Subcutaneous abdominal adipose tissue (tissue), 5 donors: ENCODE data around the gene CADPS.

Experiments used
- H3K27ac ChIP-seq: one replicate; pipeline ENCODE4 v1.7.0; 2013; ENCODE audit warnings: low read depth, mild to moderate bottlenecking, inconsistent platforms, low read length, moderate library complexity
- H3K27me3 ChIP-seq, 5 donors: one replicate each; pipeline ENCODE4 v1.7.0; 2013; ENCODE audit warnings: low read length in 5 of 5, inconsistent platforms in 1 of 5; ENCODE audit not compliant: control insufficient read depth in 5 of 5, insufficient read depth in 4 of 5
- H3K36me3 ChIP-seq, 5 donors: one replicate each; pipeline ENCODE4 v1.7.0; 2013; ENCODE audit warnings: low read length in 5 of 5; ENCODE audit not compliant: control insufficient read depth in 5 of 5, insufficient read depth in 5 of 5
- H3K4me1 ChIP-seq, 5 donors: one replicate each; pipeline ENCODE4 v1.7.0; 2013; ENCODE audit warnings: low read length in 5 of 5, mild to moderate bottlenecking in 3 of 5, moderate library complexity in 1 of 5; ENCODE audit not compliant: control insufficient read depth in 5 of 5, insufficient read depth in 5 of 5
- H3K4me3 ChIP-seq, 5 donors: one replicate each; pipeline ENCODE4 v1.7.0; 2013; ENCODE audit warnings: low read length in 5 of 5, low read depth in 1 of 5
- H3K9ac ChIP-seq, 5 donors: one replicate each; pipeline ENCODE4 v1.7.0; 2013; ENCODE audit warnings: low read length in 5 of 5, mild to moderate bottlenecking in 4 of 5, moderate library complexity in 3 of 5
- H3K9me3 ChIP-seq, 5 donors: one replicate each; pipeline ENCODE4 v1.7.0; 2013; ENCODE audit warnings: low read length in 5 of 5; ENCODE audit not compliant: control insufficient read depth in 5 of 5
- donor health status: healthy.
- donor health status: healthy.
- donor health status: healthy.
- donor health status: healthy.
- donor health status: healthy.

CADPS gene

GRCh38 chr3:62708638-62709373 lies 166.4 kb downstream of the CADPS start:
- no peak overlapping the region for H3K4me3 ChIP-seq
- H3K9ac ChIP-seq = no peak overlapping the region
- no peaks in the 10 kb centered on the region for H3K4me1 ChIP-seq
- no peaks in the 10 kb centered on the region for H3K9me3 ChIP-seq
- no peaks in the 10 kb centered on the region for H3K36me3 ChIP-seq
- no peaks in the 10 kb centered on the region for H3K27me3 ChIP-seq
- H3K27ac ChIP-seq = no peak overlapping the region

GRCh38 chr3:62705721-62706120 lies 169.5 kb downstream of the CADPS start:
- no peak overlapping the region for H3K9ac ChIP-seq
- H3K4me1 ChIP-seq = no peaks in the 10 kb centered on the region
- H3K36me3 ChIP-seq = no peaks in the 10 kb centered on the region
- H3K4me3 ChIP-seq = no peak overlapping the region
- H3K9me3 ChIP-seq = no peaks in the 10 kb centered on the region
- no peaks in the 10 kb centered on the region for H3K27me3 ChIP-seq
- H3K27ac ChIP-seq = no peak overlapping the region

GRCh38 chr3:62703451-62704167 lies 171.6 kb downstream of the CADPS start:
- Histone ChIP-seq H3K4me1 (no peaks in the 10 kb centered on the region), H3K4me3 (no peak overlapping the region), H3K36me3 (no peaks in the 10 kb centered on the region), H3K9me3 (no peaks in the 10 kb centered on the region), H3K27me3 (no peaks in the 10 kb centered on the region), H3K9ac (no peak overlapping the region), H3K27ac (no peak overlapping the region)

GRCh38 chr3:62700357-62700756 lies 174.9 kb downstream of the CADPS start:
- H3K4me1 ChIP-seq = no peaks in the 10 kb centered on the region
- no peak overlapping the region for H3K27ac ChIP-seq
- H3K4me3 ChIP-seq = no peak overlapping the region
- no peaks in the 10 kb centered on the region for H3K9me3 ChIP-seq
- no peaks in the 10 kb centered on the region for H3K36me3 ChIP-seq
- H3K9ac ChIP-seq = no peak overlapping the region
- no peaks in the 10 kb centered on the region for H3K27me3 ChIP-seq

GRCh38 chr3:62699728-62700127 lies 175.5 kb downstream of the CADPS start:
- Histone ChIP-seq H3K4me1 (no peaks in the 10 kb centered on the region), H3K9ac (no peak overlapping the region), H3K27me3 (no peaks in the 10 kb centered on the region), H3K36me3 (no peaks in the 10 kb centered on the region), H3K27ac (no peak overlapping the region), H3K9me3 (no peaks in the 10 kb centered on the region), H3K4me3 (no peak overlapping the region)

GRCh38 chr3:62696011-62696410 lies 179.2 kb downstream of the CADPS start:
- Histone ChIP-seq H3K9me3 (no peaks in the 10 kb centered on the region), H3K27ac (no peak overlapping the region), H3K4me3 (no peak overlapping the region), H3K9ac (no peak overlapping the region), H3K36me3 (no peaks in the 10 kb centered on the region), H3K4me1 (no peaks in the 10 kb centered on the region), H3K27me3 (no peaks in the 10 kb centered on the region)

GRCh38 chr3:62688812-62689211 lies 186.4 kb downstream of the CADPS start:
- Histone ChIP-seq H3K36me3 (no peaks in the 10 kb centered on the region), H3K4me1 (no peaks in the 10 kb centered on the region), H3K27ac (no peak overlapping the region), H3K4me3 (no peak overlapping the region), H3K27me3 (no peaks in the 10 kb centered on the region), H3K9me3 (no peaks in the 10 kb centered on the region), H3K9ac (no peak overlapping the region)

GRCh38 chr3:62688050-62688449 lies 187.2 kb downstream of the CADPS start:
- Histone ChIP-seq H3K4me3 (no peak overlapping the region), H3K36me3 (no peaks in the 10 kb centered on the region), H3K9ac (no peak overlapping the region), H3K27me3 (no peaks in the 10 kb centered on the region), H3K4me1 (no peaks in the 10 kb centered on the region), H3K9me3 (no peaks in the 10 kb centered on the region), H3K27ac (no peak overlapping the region)

GRCh38 chr3:62686503-62687294 lies 188.5 kb downstream of the CADPS start:
- Histone ChIP-seq H3K36me3 (no peaks in the 10 kb centered on the region), H3K4me1 (no peaks in the 10 kb centered on the region), H3K9ac (no peak overlapping the region), H3K27me3 (no peaks in the 10 kb centered on the region), H3K27ac (no peak overlapping the region), H3K4me3 (no peak overlapping the region), H3K9me3 (no peaks in the 10 kb centered on the region)

- no peaks in the 10 kb centered on the region for H3K4me1 ChIP-seq
- H3K9ac ChIP-seq = no peak overlapping the region
- no peak overlapping the region for H3K27ac ChIP-seq
- H3K9me3 ChIP-seq = no peaks in the 10 kb centered on the region
- no peaks in the 10 kb centered on the region for H3K36me3 ChIP-seq
- H3K27me3 ChIP-seq = peaks cover 0 to 3% (median 0%) of the 10 kb centered on the region in 5 donors
- no peak overlapping the region for H3K4me3 ChIP-seq
Measured at GRCh38 chr3:62682826-62683225, 192.4 kb downstream of the CADPS start.
